Left ventricle myocardium inferior (tissue), 1 donor: ENCODE data around the gene TANK. TPM values are rescaled to one million over a fixed set of nuclear protein-coding genes. Genes with fewer than 3 reads are reported as not detected.

Source experiments
- DNase-seq: peaks from one replicate; pipeline ENCODE4 v3.0.0-alpha.2; 2020
- H3K27ac ChIP-seq: fragments of 200-600 bp; replicated peaks from 2 replicates; pipeline ENCODE4 v1.8.0; 2021
- H3K27me3 ChIP-seq: fragments of 200-600 bp; 2 replicates; pipeline ENCODE4 v1.8.0; 2021; ENCODE audit warnings: low read depth
- H3K36me3 ChIP-seq: fragments of 200-600 bp; 2 replicates; pipeline ENCODE4 v1.8.0; 2021
- H3K4me1 ChIP-seq: fragments of 200-600 bp; 2 replicates; pipeline ENCODE4 v1.8.0; 2021
- H3K4me3 ChIP-seq: fragments of 200-600 bp; 2 replicates; pipeline ENCODE4 v1.8.0; 2021; ENCODE audit warnings: mild to moderate bottlenecking, moderate library complexity
- H3K9me3 ChIP-seq: fragments of 200-600 bp; replicated peaks from 2 replicates; pipeline ENCODE4 v1.8.0; 2021
- intact Hi-C: fragments of 100-400 bp; cut with micrococcal nuclease; formaldehyde crosslinking; loops from one replicate; pipeline ENCODE4 v1.11.0; 2022
- total RNA-seq: library from RNA; stranded (reverse); fragmentation: NEBNext Ultra II Directional; extraction: Animal tissue kit (Norgen Biotek cat#: 25700); gene quantifications from one replicate; pipeline ENCODE4 v1.2.1, GENCODE V29; 2021
- TF ChIP-seq, protein P1 (sequence below): fragments of 200-600 bp; IDR thresholded peaks from 2 replicates; pipeline ENCODE4 v1.8.0; 2021; ENCODE audit warnings: antibody characterized with exemption, mild to moderate bottlenecking, borderline replicate concordance
- donor health status: DM: no; HTN: yes; CAD: no; lungs with severe emphysema.

TANK gene
- total RNA-seq, 1 donor from 2014 or later, result 27.8 TPM

DNA sequence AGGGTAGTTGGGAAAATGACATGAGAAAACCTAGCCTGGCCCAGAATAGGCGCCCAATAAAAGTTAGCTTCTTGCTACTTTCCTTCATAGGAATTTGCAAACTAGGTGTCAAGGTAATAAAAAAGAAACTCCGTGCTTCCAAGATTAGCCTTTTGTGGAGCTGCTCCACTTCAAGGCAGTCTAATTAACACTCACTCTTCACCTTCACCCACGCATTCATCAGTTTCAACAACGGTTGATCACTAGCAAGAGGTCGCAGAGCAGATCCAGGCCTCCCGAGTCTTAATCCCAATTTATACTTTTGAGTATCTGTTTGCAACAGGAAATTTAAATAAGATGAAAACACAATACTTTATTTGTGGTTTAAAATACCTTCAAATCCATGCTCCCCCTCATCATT is 39.5 kb upstream of the TANK start:
- TF ChIP-seq, protein P1, sequence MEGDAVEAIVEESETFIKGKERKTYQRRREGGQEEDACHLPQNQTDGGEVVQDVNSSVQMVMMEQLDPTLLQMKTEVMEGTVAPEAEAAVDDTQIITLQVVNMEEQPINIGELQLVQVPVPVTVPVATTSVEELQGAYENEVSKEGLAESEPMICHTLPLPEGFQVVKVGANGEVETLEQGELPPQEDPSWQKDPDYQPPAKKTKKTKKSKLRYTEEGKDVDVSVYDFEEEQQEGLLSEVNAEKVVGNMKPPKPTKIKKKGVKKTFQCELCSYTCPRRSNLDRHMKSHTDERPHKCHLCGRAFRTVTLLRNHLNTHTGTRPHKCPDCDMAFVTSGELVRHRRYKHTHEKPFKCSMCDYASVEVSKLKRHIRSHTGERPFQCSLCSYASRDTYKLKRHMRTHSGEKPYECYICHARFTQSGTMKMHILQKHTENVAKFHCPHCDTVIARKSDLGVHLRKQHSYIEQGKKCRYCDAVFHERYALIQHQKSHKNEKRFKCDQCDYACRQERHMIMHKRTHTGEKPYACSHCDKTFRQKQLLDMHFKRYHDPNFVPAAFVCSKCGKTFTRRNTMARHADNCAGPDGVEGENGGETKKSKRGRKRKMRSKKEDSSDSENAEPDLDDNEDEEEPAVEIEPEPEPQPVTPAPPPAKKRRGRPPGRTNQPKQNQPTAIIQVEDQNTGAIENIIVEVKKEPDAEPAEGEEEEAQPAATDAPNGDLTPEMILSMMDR, result no peak
- Histone ChIP-seq H3K36me3 (no peaks in the 10 kb centered on the region), H3K4me3 (no peak overlapping the region), H3K27me3 (no peaks in the 10 kb centered on the region), H3K9me3 (no peaks in the 10 kb centered on the region), H3K4me1 (peaks cover 17% of the 10 kb centered on the region), H3K27ac (no peak overlapping the region)
- intact Hi-C loops, result no loop called here
- no peak for DNase-seq

DNA sequence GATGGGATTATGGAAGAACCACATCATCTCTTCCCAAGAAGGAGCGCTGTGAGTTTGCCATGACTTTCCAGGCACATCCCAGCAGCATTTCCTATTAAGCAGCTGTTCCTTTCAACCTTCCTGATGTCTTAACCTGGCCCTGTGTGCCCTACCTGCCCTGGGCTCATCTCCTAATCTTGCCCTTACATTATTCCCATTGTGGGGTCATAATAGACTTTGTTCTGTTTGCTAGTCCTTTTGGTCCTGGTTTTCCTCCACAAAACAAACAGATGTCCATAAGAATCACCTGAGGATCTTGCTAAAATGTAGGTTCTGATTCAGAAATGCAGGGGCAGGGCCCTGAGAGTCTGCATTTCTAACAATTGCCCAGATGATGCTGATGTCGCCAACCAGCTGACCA is 38.6 kb upstream of the TANK start:
- Histone ChIP-seq H3K36me3 (no peaks in the 10 kb centered on the region), H3K4me1 (peaks cover 17% of the 10 kb centered on the region), H3K27ac (no peak overlapping the region), H3K27me3 (no peaks in the 10 kb centered on the region), H3K9me3 (no peaks in the 10 kb centered on the region), H3K4me3 (no peak overlapping the region)
- intact Hi-C loops, result no loop called here
- TF ChIP-seq, protein P1, result no peak
- no peak for DNase-seq

GRCh38 chr2:161122772-161123530 is 37.3 kb upstream of the TANK start:
- Histone ChIP-seq H3K27me3 (no peaks in the 10 kb centered on the region), H3K4me3 (no peak overlapping the region), H3K36me3 (no peaks in the 10 kb centered on the region), H3K9me3 (no peaks in the 10 kb centered on the region), H3K4me1 (peaks cover 17% of the 10 kb centered on the region), H3K27ac (peak overlapping the region; percentile 71)
- intact Hi-C loops, result no loop called here
- DNase-seq, result no peak
- TF ChIP-seq, protein P1, result no peak

GRCh38 chr2:161123531-161124030 is 36.6 kb upstream of the TANK start:
- TF ChIP-seq, protein P1, result no peak
- Histone ChIP-seq H3K4me1 (peaks cover 17% of the 10 kb centered on the region), H3K36me3 (no peaks in the 10 kb centered on the region), H3K9me3 (no peaks in the 10 kb centered on the region), H3K4me3 (no peak overlapping the region), H3K27me3 (no peaks in the 10 kb centered on the region), H3K27ac (peak overlapping the region; percentile 71)
- no peak for DNase-seq
- intact Hi-C loops, result no loop called here

DNA sequence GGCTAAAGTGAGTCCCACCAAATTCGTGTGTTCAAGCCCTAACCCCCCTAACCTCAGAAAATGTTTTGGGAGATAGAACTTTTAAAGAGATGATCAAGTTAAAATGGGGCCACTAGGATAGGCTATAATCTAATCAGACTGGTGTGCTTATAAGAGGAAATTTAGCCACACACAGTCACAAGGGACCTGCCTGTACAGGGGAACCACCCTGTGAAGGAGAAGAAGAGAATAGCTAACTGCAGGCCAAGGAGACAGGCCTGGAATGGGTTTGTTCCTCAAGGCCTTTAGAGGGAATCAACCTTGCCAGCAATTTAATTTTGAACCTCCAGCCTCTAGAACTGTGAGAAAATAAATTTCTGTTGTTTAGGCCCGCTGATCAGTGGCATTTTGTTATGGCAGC is 36.0 kb upstream of the TANK start:
- intact Hi-C loops, result no loop called here

More for the DNA sequence above, 36.0 kb upstream of the TANK start:
- no peak for DNase-seq
- Histone ChIP-seq H3K4me3 (no peak overlapping the region), H3K4me1 (peaks cover 17% of the 10 kb centered on the region), H3K9me3 (no peaks in the 10 kb centered on the region), H3K27me3 (no peaks in the 10 kb centered on the region), H3K27ac (peak overlapping the region; percentile 71), H3K36me3 (no peaks in the 10 kb centered on the region)
- TF ChIP-seq, protein P1, result no peak
